ENCODE measurements around the gene NNMT.

Gene NNMT

DNA sequence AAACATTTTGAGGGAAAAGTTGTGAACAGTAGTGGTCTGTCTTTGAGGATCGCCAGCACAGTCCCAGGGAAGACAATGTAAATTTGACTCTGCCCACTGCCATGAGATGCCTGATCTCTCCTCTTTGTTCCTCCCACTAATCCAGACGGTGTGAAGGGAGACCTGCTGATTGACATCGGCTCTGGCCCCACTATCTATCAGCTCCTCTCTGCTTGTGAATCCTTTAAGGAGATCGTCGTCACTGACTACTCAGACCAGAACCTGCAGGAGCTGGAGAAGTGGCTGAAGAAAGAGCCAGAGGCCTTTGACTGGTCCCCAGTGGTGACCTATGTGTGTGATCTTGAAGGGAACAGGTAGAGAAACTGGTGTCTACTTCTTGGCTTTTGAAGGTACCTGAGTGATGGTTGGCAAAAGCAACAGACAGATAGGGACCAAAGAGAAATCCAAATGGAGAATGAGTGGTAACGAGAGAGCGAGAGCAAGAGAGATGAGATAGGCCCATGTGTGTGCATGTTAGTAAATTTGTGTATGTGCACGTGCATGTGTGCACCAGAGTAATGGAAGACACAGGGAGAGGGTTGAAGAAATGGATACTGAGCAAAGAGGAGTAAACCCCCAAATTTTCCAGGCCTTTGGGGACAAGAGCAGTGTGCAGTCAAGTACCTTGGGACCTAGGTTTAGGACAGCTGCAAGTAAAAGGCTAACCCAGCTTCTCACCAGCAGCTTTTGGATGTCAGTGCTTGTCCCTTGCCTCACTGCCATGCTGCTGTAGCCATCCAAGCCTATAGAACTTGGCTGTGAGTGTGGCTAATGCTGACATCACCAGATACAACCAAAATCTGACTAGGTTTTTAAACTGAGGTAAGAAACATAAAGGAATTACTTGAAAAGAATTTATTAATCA, 1.9 kb downstream of the NNMT start:
- DNase-seq (ENCODE audit: extremely low read depth, low read depth): no peak
- peak overlapping the region; percentile 60 for H3K4me3 ChIP-seq (replicated peaks; ENCODE audit: low read depth, low read length)
- TF ChIP-seq, protein P1, sequence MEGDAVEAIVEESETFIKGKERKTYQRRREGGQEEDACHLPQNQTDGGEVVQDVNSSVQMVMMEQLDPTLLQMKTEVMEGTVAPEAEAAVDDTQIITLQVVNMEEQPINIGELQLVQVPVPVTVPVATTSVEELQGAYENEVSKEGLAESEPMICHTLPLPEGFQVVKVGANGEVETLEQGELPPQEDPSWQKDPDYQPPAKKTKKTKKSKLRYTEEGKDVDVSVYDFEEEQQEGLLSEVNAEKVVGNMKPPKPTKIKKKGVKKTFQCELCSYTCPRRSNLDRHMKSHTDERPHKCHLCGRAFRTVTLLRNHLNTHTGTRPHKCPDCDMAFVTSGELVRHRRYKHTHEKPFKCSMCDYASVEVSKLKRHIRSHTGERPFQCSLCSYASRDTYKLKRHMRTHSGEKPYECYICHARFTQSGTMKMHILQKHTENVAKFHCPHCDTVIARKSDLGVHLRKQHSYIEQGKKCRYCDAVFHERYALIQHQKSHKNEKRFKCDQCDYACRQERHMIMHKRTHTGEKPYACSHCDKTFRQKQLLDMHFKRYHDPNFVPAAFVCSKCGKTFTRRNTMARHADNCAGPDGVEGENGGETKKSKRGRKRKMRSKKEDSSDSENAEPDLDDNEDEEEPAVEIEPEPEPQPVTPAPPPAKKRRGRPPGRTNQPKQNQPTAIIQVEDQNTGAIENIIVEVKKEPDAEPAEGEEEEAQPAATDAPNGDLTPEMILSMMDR (IDR thresholded peaks at IDR 0.05; ENCODE audit: low read depth, low read length, missing control alignments): no peak

DNA sequence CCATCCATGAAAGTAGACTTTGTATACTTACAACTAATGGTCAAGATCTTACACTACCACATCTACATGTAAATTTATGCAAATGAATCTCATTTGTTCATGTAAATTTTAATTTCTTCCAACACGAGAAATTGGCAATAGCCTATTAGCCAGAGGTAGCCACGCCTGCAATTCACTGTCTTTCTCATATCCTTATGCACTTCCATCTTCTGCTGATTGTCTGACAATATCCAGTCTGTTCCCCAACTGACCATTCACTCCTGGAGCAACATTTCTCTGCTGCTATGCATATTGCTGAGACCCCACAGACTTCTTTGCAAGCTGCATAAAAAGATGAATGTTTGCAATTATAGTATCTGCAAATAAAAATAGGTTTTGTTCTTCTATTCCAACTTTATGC, 2.5 kb downstream of the NNMT start:
- DNase-seq (ENCODE audit: extremely low read depth, low read depth): no peak
- peak overlapping the region; percentile 60 for H3K4me3 ChIP-seq (replicated peaks; ENCODE audit: low read depth, low read length)
- TF ChIP-seq, protein P1 (IDR thresholded peaks at IDR 0.05; ENCODE audit: low read depth, low read length, missing control alignments): no peak

DNA sequence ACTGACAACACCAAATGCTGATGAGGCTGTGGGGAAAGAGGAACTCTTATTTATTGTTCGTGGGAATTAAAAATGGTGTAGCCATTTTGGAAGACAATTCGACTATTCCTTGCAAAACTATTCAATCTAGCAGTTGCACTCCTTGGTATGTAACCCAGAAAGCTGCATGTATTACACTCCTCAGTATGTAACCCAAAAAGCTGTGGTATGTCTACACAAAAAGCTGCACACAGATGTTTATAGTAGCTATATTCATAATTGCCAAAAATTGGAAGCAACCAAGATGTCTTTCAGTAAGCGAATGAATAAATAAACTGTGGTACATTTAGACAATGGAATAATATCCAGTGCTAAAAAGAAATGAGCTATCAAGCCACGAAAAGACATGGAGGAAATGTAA, 4.9 kb downstream of the NNMT start:
- TF ChIP-seq, protein P1 (IDR thresholded peaks at IDR 0.05; ENCODE audit: low read depth, low read length, missing control alignments): no peak
- H3K4me3 ChIP-seq (replicated peaks; ENCODE audit: low read depth, low read length): no peak overlapping the region
- DNase-seq (ENCODE audit: extremely low read depth, low read depth): no peak

DNA sequence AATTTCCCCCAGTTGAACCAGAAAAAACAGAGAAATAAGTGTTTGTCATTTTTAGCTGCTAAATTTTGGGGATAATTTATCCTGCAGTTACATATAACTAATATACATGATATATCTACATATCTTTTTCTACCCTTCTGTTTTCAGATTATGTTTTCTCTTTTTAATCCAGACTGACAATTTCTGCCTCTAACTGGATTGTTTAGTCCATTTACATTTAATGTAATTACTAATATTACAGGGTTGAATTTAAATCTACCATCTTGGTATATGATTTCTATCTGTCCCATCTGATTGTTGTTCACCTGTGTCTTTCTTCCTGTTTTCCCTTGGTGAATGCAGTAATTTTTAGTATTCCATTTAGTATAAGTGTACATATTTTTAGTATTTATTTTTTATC, 5.7 kb downstream of the NNMT start:
- TF ChIP-seq, protein P1 (IDR thresholded peaks at IDR 0.05; ENCODE audit: low read depth, low read length, missing control alignments): no peak
- no peak overlapping the region for H3K4me3 ChIP-seq (replicated peaks; ENCODE audit: low read depth, low read length)
- DNase-seq (ENCODE audit: extremely low read depth, low read depth): no peak

DNA sequence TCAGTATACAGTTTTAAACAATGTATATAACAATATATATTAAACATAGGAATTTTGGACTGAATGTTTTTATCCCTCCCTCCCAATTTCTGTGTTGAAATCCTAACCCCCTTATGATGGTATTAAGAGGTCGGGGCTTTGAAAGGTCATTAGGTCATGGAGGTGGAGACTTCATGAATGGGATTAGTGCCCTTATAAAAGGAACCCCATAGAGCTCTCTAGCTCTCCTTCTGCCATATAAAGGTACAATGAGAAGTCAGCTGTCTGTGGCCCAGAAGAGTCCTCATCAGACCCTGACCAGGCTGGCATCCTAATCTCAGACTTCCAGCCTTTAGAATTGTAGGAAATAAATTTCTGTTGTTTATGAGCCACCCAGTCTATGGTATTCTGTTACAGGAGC, 6.5 kb downstream of the NNMT start:
- no peak overlapping the region for H3K4me3 ChIP-seq (replicated peaks; ENCODE audit: low read depth, low read length)
- TF ChIP-seq, protein P1 (IDR thresholded peaks at IDR 0.05; ENCODE audit: low read depth, low read length, missing control alignments): no peak
- DNase-seq (ENCODE audit: extremely low read depth, low read depth): no peak

DNA sequence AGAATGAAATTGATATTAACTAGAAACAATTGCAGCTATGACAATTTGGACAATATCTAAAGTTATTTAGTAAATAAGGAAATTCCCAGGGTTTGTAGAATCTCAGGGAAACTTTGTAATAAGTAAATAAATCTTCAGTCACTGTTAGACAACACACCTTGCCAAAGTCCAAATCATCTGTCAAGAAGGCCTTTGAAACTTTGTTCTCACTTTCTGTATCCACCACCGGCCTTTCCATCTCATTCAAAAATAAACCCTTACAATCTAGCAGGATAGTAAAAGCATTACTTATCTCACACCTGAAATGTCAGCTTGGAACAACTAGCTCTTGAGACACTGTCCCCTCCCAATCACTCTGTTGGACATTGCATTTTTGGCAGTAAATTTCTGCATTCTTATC, 7.9 kb downstream of the NNMT start:
- H3K4me3 ChIP-seq (replicated peaks; ENCODE audit: low read depth, low read length): no peak overlapping the region
- TF ChIP-seq, protein P1 (IDR thresholded peaks at IDR 0.05; ENCODE audit: low read depth, low read length, missing control alignments): no peak
- no peak for DNase-seq (ENCODE audit: extremely low read depth, low read depth)

All from HFF-Myc (cell line).